GM18499 (cell line): ENCODE data around the gene POC1B.
"Not testable (repeated sequence)": the region's sequence is repeated elsewhere in the genome, so short reads cannot be mapped to it uniquely, and the experiment has no call there.

Experiments used
- ATAC-seq: cut with Tn5 transposase; IDR thresholded peaks from one replicate; pipeline ENCODE4 v1.9.1; 2021; ENCODE audit warnings: moderate number of reproducible peaks; ENCODE audit not compliant: insufficient read depth, unreplicated experiment

POC1B gene

DNA sequence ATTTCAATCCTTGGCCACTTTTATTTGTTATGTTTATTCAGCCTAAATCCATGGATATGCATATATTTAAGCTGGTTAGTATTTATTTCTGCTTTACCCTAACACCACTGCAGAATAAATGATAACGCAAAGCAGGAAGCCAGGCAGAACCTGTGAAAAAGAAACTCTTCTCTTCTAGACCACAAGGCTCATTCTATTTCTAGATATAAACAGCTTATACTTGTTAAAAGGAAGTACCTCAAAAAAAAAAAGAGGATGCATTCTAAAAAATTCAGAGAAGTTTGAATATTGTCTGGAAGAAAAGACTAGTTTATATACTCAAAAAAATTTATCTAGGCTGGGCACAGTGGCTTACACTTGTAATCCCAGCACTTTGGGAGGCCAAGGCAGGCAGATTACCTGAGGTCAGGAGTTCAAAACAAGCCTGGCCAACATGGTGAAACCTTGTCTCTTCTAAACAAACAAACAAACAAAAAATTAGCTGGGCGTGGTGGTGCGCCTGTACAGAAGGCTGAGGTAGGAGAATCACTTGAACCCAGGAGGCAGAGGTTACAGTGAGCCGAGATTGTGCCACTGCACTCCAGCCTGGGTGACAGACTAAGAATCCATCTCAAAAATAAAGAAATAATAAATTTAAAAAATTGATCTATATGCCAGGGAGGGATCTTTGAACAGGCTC, 57.1 kb downstream of the POC1B start:
- peak; percentile 61 for ATAC-seq

DNA sequence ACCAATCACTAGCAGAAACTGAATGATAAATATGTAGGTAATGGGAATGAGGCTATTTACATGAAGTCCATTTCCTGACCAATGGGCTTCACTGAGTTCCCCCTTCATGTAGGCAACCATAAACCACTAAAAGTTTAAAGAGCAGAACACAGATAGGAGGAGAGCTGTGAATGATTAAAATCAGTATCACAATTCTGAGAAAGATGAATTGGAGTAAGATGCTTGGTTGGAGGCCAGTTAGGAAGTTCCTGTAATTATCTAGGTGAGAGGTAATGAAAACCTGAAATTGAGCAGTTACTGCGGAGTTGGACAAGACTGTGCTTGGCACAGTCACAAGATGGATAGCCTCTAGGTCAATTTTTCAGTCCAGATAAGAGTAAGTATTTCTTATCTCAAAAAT, 57.8 kb downstream of the POC1B start:
- no peak for ATAC-seq

DNA sequence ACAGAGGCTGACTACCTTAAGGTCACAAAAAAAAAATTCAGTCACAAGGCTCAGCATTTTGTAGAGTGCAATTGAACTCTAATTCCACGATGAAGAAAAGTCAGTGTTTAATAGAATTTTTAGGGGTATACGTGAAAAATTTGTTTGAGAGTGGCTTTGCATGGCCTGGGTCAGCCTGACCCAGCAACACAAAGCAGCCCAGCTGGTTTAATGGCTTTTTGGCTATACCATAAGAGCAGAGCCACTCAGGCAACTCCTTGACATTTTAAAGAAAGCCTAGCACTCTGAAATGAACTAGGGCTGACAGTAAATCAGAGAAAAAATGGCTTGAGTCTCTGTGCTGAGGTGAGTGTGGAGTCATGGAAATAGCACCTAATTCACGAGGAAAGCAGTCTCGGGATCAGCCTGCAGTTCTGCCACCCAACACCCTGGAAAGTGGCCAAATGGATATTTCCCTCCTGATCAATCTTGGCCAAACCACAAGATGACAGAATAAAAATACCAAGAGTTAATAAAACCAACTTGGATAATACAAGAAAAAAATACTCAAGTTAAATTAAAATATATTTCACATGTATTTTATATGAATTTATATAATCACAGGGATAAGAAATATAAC, 60.8 kb downstream of the POC1B start:
- no peak for ATAC-seq

DNA sequence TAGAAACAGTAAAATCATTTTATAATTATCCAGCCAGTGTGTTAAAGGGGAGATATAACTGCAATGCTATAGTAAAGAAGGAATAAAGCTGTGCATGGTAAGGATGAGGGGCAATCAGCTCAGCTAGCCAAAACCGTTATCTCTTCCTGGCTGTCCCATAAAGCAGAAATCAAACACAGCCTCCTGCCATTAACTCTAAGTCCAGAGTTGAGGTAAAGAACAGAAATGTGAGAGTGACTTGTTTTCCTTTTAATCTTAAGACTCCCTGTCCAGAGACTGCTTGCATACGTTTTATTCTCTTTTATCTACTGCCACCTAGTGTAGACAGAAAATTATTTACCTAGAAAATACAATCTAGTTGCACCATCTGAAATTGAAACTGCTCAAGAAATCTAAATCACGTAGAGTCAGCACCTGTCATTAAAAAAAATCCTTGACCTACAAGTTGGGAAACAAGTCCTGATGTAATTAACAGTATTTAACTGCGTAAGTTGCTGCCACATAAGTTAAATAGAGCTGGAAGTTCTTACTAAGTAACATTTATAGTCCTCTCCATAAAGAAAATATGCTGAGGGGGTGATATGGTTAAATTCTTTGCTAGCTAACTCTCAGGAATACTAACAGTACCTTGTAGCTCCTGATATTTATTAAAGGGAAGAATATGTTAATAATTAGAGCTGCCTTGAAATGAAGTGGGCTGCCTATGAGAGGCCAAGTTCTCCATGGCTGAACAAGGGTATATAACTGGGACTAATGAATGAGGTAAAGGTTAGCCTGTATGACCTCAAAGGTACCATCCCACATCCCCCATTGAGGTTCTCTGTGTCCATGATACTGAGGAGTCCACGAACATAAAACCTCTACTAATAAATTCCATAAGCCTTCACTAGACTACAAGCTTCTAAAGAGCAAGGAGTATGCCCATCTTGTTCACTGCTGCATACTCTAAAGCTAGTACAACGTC, 63.9 kb downstream of the POC1B start:
- peak; percentile 91 for ATAC-seq

DNA sequence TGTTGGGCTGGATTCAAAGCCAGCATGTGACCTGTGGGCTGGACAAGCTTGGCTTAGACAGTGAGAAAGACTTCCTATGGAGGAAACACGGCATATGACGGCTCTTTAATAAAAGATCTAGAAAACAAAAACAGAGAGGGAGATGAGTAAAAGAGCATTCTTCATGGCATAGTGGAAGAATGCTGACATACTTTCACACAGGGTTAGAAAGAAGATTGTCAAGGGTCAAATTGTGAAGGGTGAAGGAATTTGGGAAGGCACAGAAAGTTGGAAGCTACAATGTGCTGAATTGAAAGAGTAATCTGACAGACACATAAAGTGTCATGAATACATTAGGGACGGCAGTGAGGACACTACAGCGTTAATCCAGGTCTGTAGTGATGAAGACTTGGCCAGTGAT, 64.7 kb downstream of the POC1B start:
- ATAC-seq, result no peak

DNA sequence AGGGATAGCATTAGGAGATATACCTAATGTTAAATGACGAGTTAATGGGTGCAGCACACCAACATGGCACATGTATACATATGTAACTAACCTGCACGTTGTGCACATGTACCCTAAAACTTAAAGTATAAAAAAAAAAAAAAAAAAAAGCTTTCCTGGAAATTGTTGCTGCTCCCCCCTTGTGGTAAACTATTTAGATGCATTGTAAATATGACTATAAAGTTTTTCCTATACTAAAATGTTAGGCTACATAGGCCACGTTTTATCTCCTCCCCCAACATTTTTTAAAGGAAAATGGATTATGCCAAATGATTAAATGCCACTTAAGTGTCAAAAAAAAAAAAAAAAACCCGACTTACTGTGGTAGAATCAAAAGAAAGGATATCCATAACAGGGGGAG, 66.6 kb downstream of the POC1B start:
- ATAC-seq, result not testable (repeated sequence)

DNA sequence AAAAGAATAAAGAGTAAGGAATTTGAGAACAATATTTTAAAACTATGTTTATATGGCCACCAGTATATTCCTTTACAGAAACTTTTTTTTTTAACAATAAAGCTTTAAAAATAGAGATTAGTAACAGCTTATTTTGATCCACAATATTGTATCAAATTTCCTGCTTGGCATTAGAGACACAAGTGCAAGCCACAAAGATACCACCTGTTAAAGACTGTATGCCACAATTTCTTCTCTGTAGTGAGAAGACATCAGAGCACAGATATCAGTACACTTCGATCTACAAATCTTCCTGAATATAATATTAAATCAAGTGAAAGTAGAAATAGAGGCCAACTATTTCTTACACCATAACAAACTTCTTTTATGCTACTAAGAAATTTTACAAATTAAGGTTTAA, 69.3 kb downstream of the POC1B start:
- no peak for ATAC-seq

DNA sequence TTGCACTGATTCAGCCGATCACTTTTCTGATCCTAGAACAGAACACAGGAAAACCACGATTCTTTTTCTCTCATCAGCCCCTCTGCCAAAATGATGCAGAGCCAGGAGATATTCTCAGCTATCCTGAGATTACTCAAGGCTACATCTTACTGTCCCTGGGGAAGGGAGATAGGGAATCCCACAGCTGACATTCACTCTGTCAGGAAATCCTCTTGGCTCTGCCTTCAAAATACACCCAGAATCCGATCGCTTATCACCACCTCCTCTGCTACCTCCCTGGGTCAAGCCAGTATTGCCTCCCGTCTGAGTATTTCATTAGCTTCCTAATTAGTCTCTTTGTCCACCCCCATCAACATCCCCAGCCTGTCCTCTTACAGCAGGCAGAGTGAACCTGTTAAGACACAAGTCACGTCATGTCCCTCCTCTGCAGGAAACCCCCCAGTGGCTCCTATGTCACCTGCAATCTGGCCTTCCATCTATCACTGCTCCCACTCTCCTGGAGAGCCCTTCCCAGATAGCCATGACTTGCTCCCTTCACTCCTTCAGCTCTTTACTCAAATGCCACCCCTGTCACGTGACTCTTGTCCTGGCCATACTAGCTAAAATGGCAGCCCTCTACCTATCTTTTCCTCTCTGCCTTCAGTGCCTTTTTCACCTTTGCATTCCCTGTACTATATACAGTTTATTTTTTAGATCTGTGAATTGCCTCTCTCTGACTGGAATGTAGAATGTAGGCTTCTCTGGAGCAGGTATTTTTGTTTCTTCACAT, 71.6 kb downstream of the POC1B start:
- ATAC-seq, result no peak

DNA sequence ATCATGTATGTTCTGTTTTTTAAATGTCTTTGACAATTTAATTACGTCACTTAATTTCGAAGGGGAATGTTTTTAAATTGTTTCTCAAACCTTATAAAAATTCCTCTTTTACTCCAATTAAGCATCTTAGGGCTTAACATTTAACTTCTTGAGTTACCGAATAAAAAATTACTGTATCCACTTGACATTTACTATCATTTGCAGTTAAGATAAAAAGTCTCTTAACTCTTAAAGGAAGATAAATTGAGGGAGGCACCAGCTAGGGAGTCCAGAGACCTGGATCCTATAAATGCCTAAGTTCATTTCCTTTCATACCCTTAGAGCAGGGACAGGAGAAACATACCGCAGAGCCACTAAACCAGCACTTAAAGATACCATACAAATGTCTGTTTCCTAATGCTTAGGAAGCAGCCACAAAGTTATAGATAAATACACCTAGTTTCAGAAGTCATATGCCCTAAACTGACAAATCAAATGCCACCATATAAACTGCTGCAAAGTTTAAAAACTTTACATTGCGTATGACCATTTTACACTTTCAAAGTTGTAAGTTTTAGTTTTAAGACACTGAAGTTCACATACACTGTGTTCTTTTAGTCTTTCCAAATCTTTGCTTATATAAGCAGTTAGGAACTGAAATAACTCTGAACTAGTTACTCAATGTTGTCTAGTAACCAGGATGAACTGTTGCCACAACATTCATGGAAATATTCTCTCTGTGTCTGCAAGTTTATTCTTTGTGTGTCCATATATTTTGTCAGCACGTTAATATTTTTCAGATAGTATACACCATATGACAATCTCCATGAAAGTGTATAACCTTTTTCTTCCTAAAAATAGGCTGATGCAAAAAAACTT, 72.5 kb downstream of the POC1B start:
- no peak for ATAC-seq

DNA sequence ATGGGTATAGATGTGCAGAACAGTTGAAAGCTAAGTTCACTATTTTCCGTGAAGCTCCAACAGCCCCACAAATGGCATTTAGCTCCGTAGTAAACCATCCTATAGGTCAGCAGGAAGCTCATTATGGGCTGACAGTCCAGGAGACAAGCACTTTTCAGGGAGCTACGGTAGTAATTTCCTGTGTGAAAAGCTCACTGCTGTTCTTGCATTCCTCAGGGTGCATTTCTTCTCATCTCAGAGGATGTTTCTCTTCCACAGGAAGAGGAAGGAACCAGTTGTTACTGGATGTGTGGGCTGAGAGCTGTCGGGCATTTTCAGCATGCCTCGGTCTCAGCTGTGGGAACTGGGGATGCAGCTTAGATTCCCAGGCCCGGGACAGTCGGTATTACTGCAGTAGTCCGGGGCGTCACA, 74.0 kb downstream of the POC1B start:
- ATAC-seq, result no peak

DNA sequence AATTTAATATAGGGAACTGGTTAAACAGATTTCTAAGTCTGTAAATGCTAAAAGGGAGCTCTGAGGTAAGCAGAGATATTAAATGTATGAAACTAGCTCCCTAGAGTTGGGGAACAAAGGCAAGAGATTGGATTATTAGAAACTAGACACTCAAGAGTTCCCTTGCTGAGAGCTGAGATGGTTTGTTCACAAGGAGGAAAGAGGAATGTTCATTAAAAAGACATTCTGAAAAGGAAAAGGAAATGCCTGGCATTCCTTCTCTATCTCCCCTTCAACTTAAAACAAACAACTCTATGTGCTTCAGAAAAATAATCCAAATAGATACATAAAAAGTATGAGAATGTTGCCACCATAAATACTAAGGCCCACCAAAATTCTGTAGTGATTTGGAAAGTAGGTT, 74.9 kb downstream of the POC1B start:
- no peak for ATAC-seq

DNA sequence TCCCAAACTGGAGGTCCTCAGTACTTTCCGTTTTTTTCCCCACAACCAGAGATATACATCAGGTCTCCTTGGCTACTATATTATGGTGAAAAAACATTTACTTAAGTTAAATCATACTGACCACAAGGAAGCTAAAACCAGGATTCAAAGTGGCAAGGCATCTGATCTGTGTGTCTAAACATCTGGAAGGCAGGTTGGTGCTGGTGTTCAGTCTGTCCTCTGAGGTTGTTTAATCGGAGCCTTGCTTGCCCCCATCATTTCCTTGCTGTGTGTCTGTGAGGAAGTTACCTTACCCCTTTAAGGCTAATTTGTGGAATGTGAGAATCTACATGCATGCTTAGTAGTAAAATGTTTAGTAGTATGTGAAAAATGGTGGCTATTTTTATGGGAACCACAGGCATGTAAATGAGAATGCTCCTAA, 76.9 kb downstream of the POC1B start:
- no peak for ATAC-seq

DNA sequence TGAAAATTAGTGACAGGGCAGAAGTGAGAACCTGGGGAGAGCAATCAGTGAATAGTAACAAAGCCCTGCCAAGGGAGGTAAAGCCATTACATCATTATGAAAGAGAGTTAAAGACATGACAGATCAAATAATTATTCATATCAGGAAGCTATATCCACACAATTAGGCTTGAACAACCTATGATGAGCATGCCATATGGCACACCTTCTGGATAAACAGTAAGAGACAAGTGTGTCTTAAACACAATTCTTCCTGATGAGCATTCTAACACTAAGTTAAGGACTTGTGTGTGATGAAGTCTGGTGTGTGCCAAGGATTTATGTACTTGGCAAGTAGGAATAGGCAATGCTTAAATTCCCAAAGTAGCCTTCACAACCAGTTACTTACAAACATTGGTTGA, 77.3 kb downstream of the POC1B start:
- no peak for ATAC-seq

DNA sequence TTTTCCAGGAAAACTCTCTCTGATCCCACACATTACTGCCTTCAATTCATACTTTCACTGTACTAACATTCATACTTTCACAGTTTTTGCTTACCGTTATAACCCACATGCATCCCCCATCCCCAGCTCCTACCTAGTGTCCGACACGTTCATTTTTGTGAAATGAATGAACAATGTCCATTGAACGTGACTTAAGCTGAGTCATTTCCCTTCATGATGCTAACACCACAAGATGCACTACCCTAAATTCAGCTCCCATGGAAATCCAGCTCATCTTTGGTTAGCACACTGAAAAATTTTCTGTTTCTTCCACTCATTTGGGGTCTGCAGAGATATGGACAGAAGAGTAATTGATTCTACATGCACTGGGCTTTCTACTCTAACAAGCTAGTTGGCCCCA, 85.9 kb downstream of the POC1B start:
- no peak for ATAC-seq

DNA sequence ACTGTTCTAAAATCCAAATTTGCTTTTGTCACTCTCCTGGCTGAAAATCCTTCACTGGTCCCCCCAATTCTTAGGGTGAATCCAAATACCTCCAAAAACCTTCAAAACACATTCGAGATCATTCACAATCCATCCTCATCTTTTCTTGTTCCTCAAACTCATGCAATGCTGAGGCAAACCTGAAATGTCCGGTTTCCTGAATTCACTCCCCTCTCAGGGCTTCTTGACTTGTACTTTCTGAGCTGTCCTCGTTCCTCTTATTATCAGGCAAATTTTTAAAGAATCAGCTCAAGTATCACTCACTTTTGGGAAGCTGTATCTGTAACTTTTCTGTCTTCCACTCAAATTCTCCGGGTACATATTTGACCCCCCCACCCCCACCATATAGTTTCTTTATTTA, 88.6 kb downstream of the POC1B start:
- ATAC-seq, result no peak

DNA sequence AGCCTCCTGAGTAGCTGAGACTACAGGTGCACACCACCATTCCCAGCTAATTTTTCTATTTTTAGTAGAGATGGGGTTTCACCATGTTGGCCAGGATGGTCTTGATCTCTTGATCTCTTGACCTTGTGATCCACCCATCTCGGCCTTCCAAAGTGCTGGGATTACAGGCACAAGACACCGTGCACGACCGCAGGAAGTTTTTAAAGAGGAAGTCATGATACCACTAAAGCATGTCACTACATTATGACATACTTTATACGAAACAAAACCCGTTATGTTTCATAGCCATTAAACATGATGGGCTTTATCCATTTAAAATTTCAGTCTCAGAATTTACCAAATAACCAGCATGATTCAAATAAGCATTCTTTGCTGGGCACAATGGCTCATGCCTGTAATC, 89.8 kb downstream of the POC1B start:
- no peak for ATAC-seq

DNA sequence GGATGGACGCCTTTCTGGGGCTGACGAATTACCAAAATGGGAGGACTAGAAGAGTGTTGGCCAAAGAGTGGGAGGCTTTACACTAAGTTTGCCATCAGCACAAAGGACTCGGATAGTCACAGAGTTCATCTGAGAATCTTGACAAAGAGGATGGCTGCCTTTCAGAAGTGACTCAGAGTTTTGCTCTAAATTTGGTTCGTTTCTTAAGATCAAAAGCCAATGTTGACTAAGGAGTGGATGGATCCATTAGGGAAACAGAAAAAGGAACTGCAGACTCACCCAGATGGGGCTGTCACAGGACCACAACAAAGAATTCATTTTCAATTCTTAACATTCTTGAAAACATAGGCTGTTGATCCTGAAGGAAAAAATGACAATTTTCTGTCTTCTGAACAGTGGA, 92.2 kb downstream of the POC1B start:
- ATAC-seq, result no peak

DNA sequence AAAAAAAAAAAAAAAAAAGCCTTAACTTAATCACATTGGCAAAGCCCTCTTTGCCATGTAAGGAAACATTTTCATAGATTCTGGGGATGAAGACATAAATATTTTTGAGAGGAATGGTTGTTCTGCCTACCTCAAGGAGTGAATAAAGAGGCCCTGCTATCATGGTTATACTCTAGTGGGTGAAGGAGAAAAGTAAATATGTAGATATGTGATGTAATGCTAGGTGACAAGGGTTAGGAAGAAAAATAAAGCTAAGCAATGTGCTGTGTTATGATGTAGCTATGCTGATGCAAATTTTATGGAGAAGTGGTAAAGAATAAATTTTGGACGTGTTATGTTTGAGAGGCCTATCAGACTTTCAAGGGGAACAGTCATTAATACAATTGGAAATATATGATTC, 93.5 kb downstream of the POC1B start:
- no peak for ATAC-seq

DNA sequence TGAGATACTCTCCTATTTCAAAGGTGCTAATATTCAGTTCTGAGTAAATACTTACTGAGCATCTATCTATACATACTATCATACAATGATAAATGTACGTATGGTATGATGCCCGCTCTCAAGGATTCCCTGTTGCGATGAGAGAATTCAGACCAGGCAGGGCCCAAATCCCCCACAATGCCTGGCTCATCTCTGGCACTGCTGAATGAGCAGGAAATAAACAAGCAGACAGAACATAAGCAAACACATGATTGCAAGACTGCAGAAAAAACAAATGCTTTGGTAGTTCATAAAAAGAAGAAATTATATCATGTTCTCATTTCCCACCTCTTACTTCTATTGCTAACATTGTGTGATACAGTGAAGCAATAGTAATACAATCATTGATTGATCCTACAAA, 96.3 kb downstream of the POC1B start:
- ATAC-seq, result no peak
